PC-9 (cell line): ENCODE results near the gene ARHGDIG. TPM values are rescaled to one million over a fixed set of nuclear protein-coding genes. Genes with fewer than 3 reads are reported as not detected.

Experiments used
- BruUV-seq: library from RNA; stranded (reverse); fragments of 400-500 nt; replicated peaks from 2 replicates; lab custom pipeline; 2021; lab: Mats Ljungman, UMichigan
- CTCF ChIA-PET: fragments of 300-600 bp; sonication (Branson Sonifier 250); formaldehyde crosslinking; loops from one replicate; lab custom pipeline; 2022; ENCODE audit warnings: antibody characterized with exemption; lab: Charles Lee
- POLR2A ChIA-PET: fragments of 300-600 bp; sonication (Branson Sonifier 250); formaldehyde crosslinking; loops from one replicate; lab custom pipeline; 2022; ENCODE audit warnings: antibody characterized with exemption; ENCODE audit not compliant: unreplicated experiment; lab: Charles Lee
- DNase-seq, 2 experiments: peaks; one replicate each; pipeline versions ENCODE4 v3.0.0 to v3.0.0-alpha.2; 2015 to 2022; ENCODE audit warnings: mixed read lengths in 1 of 2
- H2AFZ ChIP-seq: fragments of 200-600 bp; sonication (generic); 2 replicates; pipeline ENCODE4 v1.8.1; 2017; ENCODE audit warnings: antibody characterized with exemption
- H3F3A ChIP-seq: fragments of 200-600 bp; sonication (generic); 2 replicates; pipeline ENCODE4 v1.8.1; 2017; ENCODE audit warnings: antibody characterized with exemption, mild to moderate bottlenecking, low read depth; ENCODE audit not compliant: insufficient read depth
- H3K27ac ChIP-seq: fragments of 200-600 bp; sonication (generic); 2 replicates; pipeline ENCODE4 v1.6.1; 2016; ENCODE audit warnings: mixed run types
- H3K27me3 ChIP-seq: fragments of 200-600 bp; sonication (generic); 2 replicates; pipeline ENCODE4 v1.6.1; 2016; ENCODE audit warnings: low read depth, mixed run types; ENCODE audit not compliant: insufficient read depth
- H3K36me3 ChIP-seq: fragments of 200-600 bp; sonication (generic); 2 replicates; pipeline ENCODE4 v1.6.1; 2016; ENCODE audit warnings: low read depth, mixed run types
- H3K4me1 ChIP-seq: fragments of 200-600 bp; sonication (generic); replicated peaks from 2 replicates; pipeline ENCODE4 v1.6.1; 2016; ENCODE audit warnings: mixed run types; ENCODE audit not compliant: insufficient read depth
- H3K4me2 ChIP-seq: fragments of 200-600 bp; sonication (generic); 2 replicates; pipeline ENCODE4 v1.6.1; 2017; ENCODE audit warnings: mixed run types
- H3K4me3 ChIP-seq: fragments of 200-600 bp; sonication (generic); 2 replicates; pipeline ENCODE4 v1.6.1; 2016; ENCODE audit warnings: mixed run types
- H3K79me2 ChIP-seq: fragments of 200-600 bp; sonication (generic); 2 replicates; pipeline ENCODE4 v1.6.1; 2017; ENCODE audit warnings: low read depth, mixed run types
- H3K9me2 ChIP-seq: fragments of 200-600 bp; sonication (generic); 2 replicates; pipeline ENCODE4 v1.8.1; 2017; ENCODE audit warnings: mild to moderate bottlenecking; ENCODE audit not compliant: insufficient read depth
- H3K9me3 ChIP-seq: fragments of 200-600 bp; sonication (generic); 2 replicates; pipeline ENCODE4 v1.8.1; 2016; ENCODE audit warnings: low read depth; ENCODE audit not compliant: insufficient read depth
- H4K20me1 ChIP-seq: fragments of 200-600 bp; sonication (generic); 2 replicates; pipeline ENCODE4 v1.8.1; 2017; ENCODE audit not compliant: insufficient read depth
- CTCF ChIP-seq: fragments of 200-600 bp; sonication (generic); conservative IDR thresholded peaks from 2 replicates; pipeline ENCODE4 v1.6.1; 2017; ENCODE audit warnings: mixed run types, antibody characterized with exemption, mild to moderate bottlenecking, moderate library complexity
- EZH2 ChIP-seq: fragments of 200-600 bp; sonication (generic); IDR thresholded peaks from 2 replicates; pipeline ENCODE4 v1.8.0; 2017; ENCODE audit warnings: antibody characterized with exemption, low read depth
- intact Hi-C: fragments of 100-400 bp; cut with micrococcal nuclease; formaldehyde crosslinking; loops from one replicate; pipeline ENCODE4 v1.10.0; 2022; ENCODE audit not compliant: unreplicated experiment
- total RNA-seq: library from RNA; stranded (reverse); gene quantifications from 2 replicates; pipeline ENCODE4 v1.2.3, GENCODE V29; 2021

ARHGDIG gene
- total RNA-seq, 1 experiment from 2014 or later, result not detected

GRCh38 chr16:273547-274421 is 6.6 kb upstream of the ARHGDIG start:
- Histone ChIP-seq H2AFZ (no peak overlapping the region), H3K4me1 (no peaks in the 10 kb centered on the region), H3K36me3 (no peaks in the 10 kb centered on the region), H3K4me3 (no peak overlapping the region), H3K27me3 (peaks cover 14% of the 10 kb centered on the region), H4K20me1 (no peaks in the 10 kb centered on the region), H3K9me2 (no peaks in the 10 kb centered on the region), H3K27ac (no peak overlapping the region), H3K79me2 (no peaks in the 10 kb centered on the region), H3K9me3 (no peaks in the 10 kb centered on the region), H3F3A (peaks cover 14% of the 10 kb centered on the region; the same call in 1 of the 2 replicates), H3K4me2 (no peak overlapping the region)
- POLR2A ChIA-PET, result interaction anchor here (0.5 kb wide), 1 partner anchor 79 kb away, joined by 7 read pairs; the partner anchor contains the start of gene AXIN1
- intact Hi-C loops, result no loop called here
- no TSS peak for BruUV-seq
- DNase-seq, result peak in 1 of 2 experiments; percentile 50
- TF ChIP-seq CTCF (no peak), EZH2 (no peak)
- CTCF ChIA-PET, result no interaction called here

GRCh38 chr16:275041-275641 is 5.2 kb upstream of the ARHGDIG start:
- peaks cover 14% of the 10 kb centered on the region for H3K27me3 ChIP-seq
- no peaks in the 10 kb centered on the region for H3K79me2 ChIP-seq
- H3K4me3 ChIP-seq, result no peak overlapping the region
- intact Hi-C loops, result no loop called here
- H3K9me3 ChIP-seq, result no peaks in the 10 kb centered on the region
- H3K9me2 ChIP-seq, result no peaks in the 10 kb centered on the region
- no TSS peak for BruUV-seq
- no peaks in the 10 kb centered on the region for H4K20me1 ChIP-seq
- H2AFZ ChIP-seq, result no peak overlapping the region
- DNase-seq, result no peak
- no peaks in the 10 kb centered on the region for H3K36me3 ChIP-seq
- CTCF ChIA-PET, result no interaction called here
- no peak overlapping the region for H3K27ac ChIP-seq
- H3F3A ChIP-seq, result peaks cover 17% of the 10 kb centered on the region; the same call in 1 of the 2 replicates
- POLR2A ChIA-PET, result no interaction called here
- H3K4me2 ChIP-seq, result no peak overlapping the region
- no peak for TF ChIP-seq CTCF
- TF ChIP-seq EZH2, result no peak
- H3K4me1 ChIP-seq, result no peaks in the 10 kb centered on the region

- Histone ChIP-seq H2AFZ (no peak within 1 kb of the TSS), H4K20me1 (no peaks in the 10 kb centered on the region), H3K4me1 (no peaks in the 10 kb centered on the region), H3K36me3 (no peaks in the 10 kb centered on the region), H3K27me3 (peaks cover 14% of the 10 kb centered on the region), H3K27ac (no peak within 1 kb of the TSS), H3K4me3 (no peak within 1 kb of the TSS), H3K79me2 (no peaks in the 10 kb centered on the region), H3K4me2 (no peak within 1 kb of the TSS), H3K9me2 (no peaks in the 10 kb centered on the region), H3K9me3 (no peaks in the 10 kb centered on the region), H3F3A (peaks cover 17% of the 10 kb centered on the region; the same call in 1 of the 2 replicates)
- CTCF ChIA-PET, result no interaction called here
- intact Hi-C loops, result no loop called here
- TF ChIP-seq CTCF (no peak), EZH2 (no peak)
- POLR2A ChIA-PET, result no interaction called here
- BruUV-seq, result no TSS peak
- DNase-seq, result no peak
Measured at GRCh38 chr16:275786-276232, 4.6 kb upstream of the ARHGDIG start, which contains the start of gene RGS11. TSS of gene RGS11 (minus strand) at chr16:275944. CDS start at chr16:275911, 33 bp downstream.
